Right atrium auricular region (tissue), 2 donors: ENCODE measurements around the gene CAMK1D. TPM values are rescaled to one million over a fixed set of nuclear protein-coding genes. Genes with fewer than 3 reads are reported as not detected.

Experiments used
- DNase-seq: peaks from one replicate; pipeline ENCODE4 v3.0.0-alpha.2; 2019; ENCODE audit warnings: low spot score
- H3K27ac ChIP-seq, 2 donors: fragments of 200-600 bp; sonication (generic); 1 replicate in 1 of 2; 2 replicates in 1 of 2; pipeline ENCODE4 v1.5.1; 2016 to 2019
- H3K27me3 ChIP-seq, 2 donors: fragments of 200-600 bp; sonication (generic); one replicate each; pipeline versions ENCODE4 v1.5.1 to v1.6.0; 2017 to 2019
- H3K36me3 ChIP-seq: fragments of 200-600 bp; sonication (generic); one replicate; pipeline ENCODE4 v1.5.1; 2016
- H3K4me1 ChIP-seq, 2 donors: fragments of 200-600 bp; sonication (generic); one replicate each; pipeline versions ENCODE4 v1.5.1 to v1.6.0; 2017 to 2019
- H3K4me3 ChIP-seq, 2 donors: fragments of 200-600 bp; sonication (generic); 1 replicate in 1 of 2; 2 replicates in 1 of 2; pipeline ENCODE4 v1.5.1; 2017 to 2019; ENCODE audit warnings: mild to moderate bottlenecking in 1 of 2, moderate library complexity in 1 of 2
- H3K9me3 ChIP-seq, 2 donors: fragments of 200-600 bp; sonication (generic); one replicate each; pipeline ENCODE4 v1.5.1; 2019
- CTCF ChIP-seq, 2 donors: fragments of 200-600 bp; sonication (generic); IDR thresholded peaks; one replicate each; pipeline ENCODE4 v1.5.1; 2019; ENCODE audit warnings: antibody characterized with exemption in 2 of 2
- total RNA-seq, 2 donors: library from RNA; depleted of rRNA; stranded (reverse); fragments of >200 nt; gene quantifications; one replicate each; pipeline ENCODE4 v1.1.0, GENCODE V29; 2016

Gene CAMK1D
- total RNA-seq, 2 donors from 2014 or later = 24.5 to 27.2 TPM

GRCh38 chr10:12631787-12632562, 282.6 kb downstream of the CAMK1D start:
- no peaks in the 10 kb centered on the region for H3K36me3 ChIP-seq
- no peak overlapping the region for H3K4me3 ChIP-seq
- H3K27ac ChIP-seq = no peak overlapping the region
- peak; percentile 34 for DNase-seq
- no peak for TF ChIP-seq CTCF (IDR thresholded peaks at IDR 0.05)
- peaks cover 0 to 17% of the 10 kb centered on the region in 2 donors for H3K4me1 ChIP-seq
- H3K9me3 ChIP-seq = no peaks in the 10 kb centered on the region
- H3K27me3 ChIP-seq = no peaks in the 10 kb centered on the region

- H3K27ac ChIP-seq = no peak overlapping the region
- no peak overlapping the region for H3K4me3 ChIP-seq
- H3K4me1 ChIP-seq = peaks cover 0 to 12% of the 10 kb centered on the region in 2 donors
- peak; percentile 52 for DNase-seq
- TF ChIP-seq CTCF (IDR thresholded peaks at IDR 0.05) = no peak
- no peaks in the 10 kb centered on the region for H3K9me3 ChIP-seq
- no peaks in the 10 kb centered on the region for H3K36me3 ChIP-seq
- H3K27me3 ChIP-seq = no peaks in the 10 kb centered on the region
Measured at GRCh38 chr10:12633776-12634620, 284.7 kb downstream of the CAMK1D start.

- no peaks in the 10 kb centered on the region for H3K36me3 ChIP-seq
- H3K27ac ChIP-seq = no peak overlapping the region
- no peak for TF ChIP-seq CTCF (IDR thresholded peaks at IDR 0.05)
- H3K4me3 ChIP-seq = no peak overlapping the region
- peak; percentile 30 for DNase-seq
- no peaks in the 10 kb centered on the region for H3K27me3 ChIP-seq
- peaks cover 0 to 7% of the 10 kb centered on the region in 2 donors for H3K4me1 ChIP-seq
- no peaks in the 10 kb centered on the region for H3K9me3 ChIP-seq
Measured at GRCh38 chr10:12634621-12634931, 285.2 kb downstream of the CAMK1D start.

GRCh38 chr10:12635127-12635541, 285.8 kb downstream of the CAMK1D start:
- Histone ChIP-seq H3K27me3 (no peaks in the 10 kb centered on the region), H3K36me3 (no peaks in the 10 kb centered on the region), H3K9me3 (no peaks in the 10 kb centered on the region), H3K4me3 (no peak overlapping the region), H3K27ac (no peak overlapping the region), H3K4me1 (peaks cover 0 to 4% of the 10 kb centered on the region in 2 donors)
- TF ChIP-seq CTCF (IDR thresholded peaks at IDR 0.05) = no peak
- peak; percentile 34 for DNase-seq

GRCh38 chr10:12636571-12636970, 287.2 kb downstream of the CAMK1D start:
- TF ChIP-seq CTCF (IDR thresholded peaks at IDR 0.05) = no peak
- H3K27me3 ChIP-seq = no peaks in the 10 kb centered on the region

More at GRCh38 chr10:12636571-12636970, 287.2 kb downstream of the CAMK1D start:
- H3K9me3 ChIP-seq = no peaks in the 10 kb centered on the region
- H3K36me3 ChIP-seq = no peaks in the 10 kb centered on the region
- H3K4me1 ChIP-seq = no peaks in the 10 kb centered on the region
- H3K4me3 ChIP-seq = no peak overlapping the region
- DNase-seq = no peak
- H3K27ac ChIP-seq = no peak overlapping the region
